Activated naive CD8-positive, alpha-beta T cell (primary cell): ENCODE results near the gene GIPC2.
"Not testable (repeated sequence)": the region's sequence is repeated elsewhere in the genome, so short reads cannot be mapped to it uniquely, and the experiment has no call there.

ENCODE experiments used
- H3K27ac Mint-ChIP-seq: one replicate; pipeline ENCODE4 v1.8.0; 2021; ENCODE audit warnings: mixed read lengths
- H3K27me3 Mint-ChIP-seq: one replicate; pipeline ENCODE4 v1.8.0; 2021; ENCODE audit warnings: mixed read lengths
- H3K36me3 Mint-ChIP-seq: one replicate; pipeline ENCODE4 v1.8.0; 2021; ENCODE audit warnings: mixed read lengths
- H3K4me1 Mint-ChIP-seq: one replicate; pipeline ENCODE4 v1.8.0; 2021; ENCODE audit warnings: low read depth, mixed read lengths
- H3K4me3 Mint-ChIP-seq: one replicate; pipeline ENCODE4 v1.8.0; 2021; ENCODE audit warnings: mild to moderate bottlenecking, mixed read lengths
- H3K9me3 Mint-ChIP-seq: one replicate; pipeline ENCODE4 v1.8.0; 2021; ENCODE audit warnings: low read depth, mixed read lengths

GIPC2 gene

DNA sequence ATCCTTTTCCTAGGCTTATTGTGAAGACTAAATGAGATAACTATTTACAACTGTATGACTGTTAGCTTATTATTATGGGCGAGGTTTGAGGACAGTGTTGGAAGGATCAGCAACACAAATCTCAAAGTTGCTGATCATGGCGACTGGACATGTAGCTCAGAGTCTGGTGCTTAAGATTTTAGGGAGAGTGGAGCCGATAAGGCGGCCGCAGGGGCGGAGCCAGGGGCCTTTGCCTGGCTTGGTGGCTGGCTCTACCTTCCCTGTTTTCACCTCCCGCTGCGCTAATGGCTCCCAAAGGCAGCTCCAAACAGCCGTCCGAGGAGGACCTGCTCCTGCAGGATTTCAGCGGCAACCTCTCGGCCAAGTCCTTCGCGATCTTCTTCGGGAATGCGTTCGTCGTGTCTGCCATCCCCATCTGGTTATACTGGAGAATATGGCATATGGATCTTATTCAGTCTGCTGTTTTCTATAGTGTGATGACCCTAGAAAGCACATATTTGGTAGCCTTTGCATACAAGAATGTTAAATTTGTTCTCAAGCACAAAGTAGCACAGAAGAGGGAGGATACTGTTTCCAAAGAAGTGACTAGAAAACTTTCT is 45.5 kb downstream of the GIPC2 start:
- H3K27ac Mint-ChIP-seq = no peak overlapping the region
- no peak overlapping the region for H3K4me3 Mint-ChIP-seq
- H3K4me1 Mint-ChIP-seq = no peaks in the 10 kb centered on the region
- H3K27me3 Mint-ChIP-seq = peaks cover 1% of the 10 kb centered on the region
- peaks cover 6% of the 10 kb centered on the region for H3K36me3 Mint-ChIP-seq
- H3K9me3 Mint-ChIP-seq = peaks cover 4% of the 10 kb centered on the region

DNA sequence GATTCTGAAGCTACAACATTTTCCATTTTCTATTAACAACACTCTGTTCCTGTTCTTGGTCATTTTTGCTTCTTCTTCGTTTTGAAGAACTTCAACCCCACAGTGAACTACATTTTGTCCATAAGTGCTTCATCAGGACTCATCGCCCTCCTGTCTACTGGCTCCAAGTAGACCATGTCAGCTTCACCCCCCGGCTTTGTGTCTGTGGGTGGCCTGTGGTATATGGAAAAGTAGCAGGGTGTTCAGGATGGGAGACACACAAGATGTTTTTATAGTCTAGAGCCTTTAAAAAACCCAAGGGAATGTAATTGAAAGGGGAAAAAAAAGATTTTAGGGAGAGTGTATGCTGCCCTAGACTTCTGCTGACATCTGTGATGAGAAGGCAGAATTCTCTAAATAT is 46.1 kb downstream of the GIPC2 start:
- H3K4me1 Mint-ChIP-seq = no peaks in the 10 kb centered on the region
- no peaks in the 10 kb centered on the region for H3K36me3 Mint-ChIP-seq
- H3K9me3 Mint-ChIP-seq = peaks cover under 1% of the 10 kb centered on the region
- H3K27ac Mint-ChIP-seq = no peak overlapping the region
- no peak overlapping the region for H3K4me3 Mint-ChIP-seq
- peaks cover 1% of the 10 kb centered on the region for H3K27me3 Mint-ChIP-seq

DNA sequence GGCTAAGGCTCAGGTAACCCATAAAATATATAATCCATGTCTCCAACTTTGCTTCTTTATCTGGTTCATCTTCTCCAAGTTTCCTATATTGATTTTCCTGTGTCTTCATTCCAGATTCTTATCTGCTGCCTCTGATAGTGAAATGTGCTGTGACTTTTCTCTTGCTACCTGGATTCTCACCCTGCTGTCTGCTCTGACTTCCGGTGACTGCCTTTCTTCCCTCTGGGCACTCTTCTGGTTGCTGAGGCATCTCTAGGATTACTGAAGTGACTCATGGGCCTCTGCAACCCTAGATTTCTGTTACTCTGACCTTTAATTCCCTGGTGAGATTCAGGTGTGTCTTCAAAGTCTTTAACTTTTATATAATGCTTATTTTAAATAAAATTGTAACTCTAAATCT is 46.9 kb downstream of the GIPC2 start:
- H3K27me3 Mint-ChIP-seq = peaks cover 1% of the 10 kb centered on the region
- no peaks in the 10 kb centered on the region for H3K9me3 Mint-ChIP-seq
- H3K27ac Mint-ChIP-seq = no peak overlapping the region
- H3K36me3 Mint-ChIP-seq = no peaks in the 10 kb centered on the region
- H3K4me1 Mint-ChIP-seq = no peaks in the 10 kb centered on the region
- H3K4me3 Mint-ChIP-seq = no peak overlapping the region

DNA sequence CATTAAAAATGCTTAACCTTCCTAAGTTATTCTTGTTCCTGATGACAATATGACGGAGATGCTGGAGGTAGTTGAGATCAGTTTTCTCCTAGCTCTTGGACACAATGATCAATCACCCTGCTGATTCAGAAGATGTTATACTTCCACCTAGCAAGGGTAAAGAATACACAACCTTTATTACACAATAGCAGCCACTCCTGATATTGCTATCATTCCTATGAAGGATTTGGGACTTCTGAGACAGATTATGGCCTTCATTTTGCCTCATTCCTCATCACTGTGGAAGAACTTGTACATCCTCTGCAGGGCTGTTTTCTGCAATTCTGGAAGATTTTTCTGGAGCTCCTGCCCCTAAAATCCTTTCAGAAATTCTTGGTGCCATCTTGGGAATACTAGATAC is 47.8 kb downstream of the GIPC2 start:
- Mint-ChIP-seq H3K36me3 (no peaks in the 10 kb centered on the region), H3K9me3 (no peaks in the 10 kb centered on the region)

DNA sequence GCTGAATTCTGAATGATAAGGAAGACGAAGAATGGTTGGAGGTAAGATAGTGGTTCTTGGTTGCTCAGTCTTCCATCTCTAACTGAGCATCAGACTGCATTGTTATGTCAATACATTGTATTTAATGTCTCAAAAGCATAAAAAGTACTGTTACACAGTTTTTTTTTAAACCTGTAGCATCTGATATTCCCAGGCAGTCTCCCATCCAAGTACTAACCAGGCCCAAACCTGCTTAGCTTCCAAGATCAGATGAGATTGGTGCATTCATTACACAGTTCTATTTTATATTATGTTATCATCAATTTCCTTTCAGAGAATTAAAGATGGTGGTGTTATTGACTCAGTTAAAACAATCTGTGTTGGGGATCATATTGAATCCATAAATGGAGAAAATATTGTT is 48.9 kb downstream of the GIPC2 start:
- no peaks in the 10 kb centered on the region for H3K4me1 Mint-ChIP-seq
- H3K36me3 Mint-ChIP-seq = no peaks in the 10 kb centered on the region
- H3K9me3 Mint-ChIP-seq = no peaks in the 10 kb centered on the region
- no peak overlapping the region for H3K27ac Mint-ChIP-seq
- H3K27me3 Mint-ChIP-seq = peaks cover 1% of the 10 kb centered on the region
- no peak overlapping the region for H3K4me3 Mint-ChIP-seq

More for the DNA sequence above, 47.8 kb downstream of the GIPC2 start:
- H3K27ac Mint-ChIP-seq = no peak overlapping the region
- H3K27me3 Mint-ChIP-seq = peaks cover 1% of the 10 kb centered on the region
- H3K4me1 Mint-ChIP-seq = no peaks in the 10 kb centered on the region
- no peak overlapping the region for H3K4me3 Mint-ChIP-seq

DNA sequence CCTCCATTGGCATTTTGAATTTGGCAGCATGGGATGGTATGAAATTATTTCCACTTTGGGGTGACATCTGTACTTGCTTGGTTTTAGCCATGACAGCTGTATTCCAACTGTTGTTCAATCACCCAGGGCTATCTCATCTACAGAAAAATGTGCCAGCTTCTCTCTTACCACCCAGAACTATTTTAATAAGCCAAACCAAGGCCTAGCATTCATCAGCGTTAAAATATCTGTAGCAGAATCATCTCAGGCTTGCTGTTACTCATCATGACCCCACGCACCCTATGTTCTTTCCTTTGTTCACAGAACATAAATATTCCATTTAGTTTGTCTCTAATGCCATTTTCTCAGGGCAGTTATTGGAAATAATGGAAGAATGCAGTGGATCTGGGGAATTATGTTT is 49.8 kb downstream of the GIPC2 start:
- H3K27ac Mint-ChIP-seq = no peak overlapping the region
- no peaks in the 10 kb centered on the region for H3K4me1 Mint-ChIP-seq
- no peaks in the 10 kb centered on the region for H3K36me3 Mint-ChIP-seq
- H3K9me3 Mint-ChIP-seq = no peaks in the 10 kb centered on the region
- H3K27me3 Mint-ChIP-seq = peaks cover 1% of the 10 kb centered on the region
- no peak overlapping the region for H3K4me3 Mint-ChIP-seq

DNA sequence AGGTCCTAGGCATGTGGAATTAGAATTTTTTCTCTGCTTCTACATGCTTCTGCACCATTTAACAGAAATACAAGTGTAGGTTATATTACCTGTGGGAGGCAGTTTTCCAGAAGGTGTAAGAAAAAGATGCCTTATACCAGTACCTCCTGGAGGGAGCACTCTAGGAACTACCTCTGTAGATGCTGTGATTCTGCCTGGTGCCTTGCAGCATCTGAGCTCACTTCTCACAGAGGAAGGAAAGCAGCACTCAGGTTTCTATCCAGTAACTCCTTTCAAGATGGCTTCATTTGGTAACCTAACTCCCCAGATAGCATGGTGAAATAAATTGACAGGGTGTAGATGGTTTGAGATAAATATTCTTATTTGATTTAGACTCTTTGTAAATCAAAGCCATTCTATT is 50.3 kb downstream of the GIPC2 start:
- H3K27ac Mint-ChIP-seq = no peak overlapping the region
- peaks cover under 1% of the 10 kb centered on the region for H3K27me3 Mint-ChIP-seq
- H3K4me3 Mint-ChIP-seq = no peak overlapping the region
- H3K4me1 Mint-ChIP-seq = no peaks in the 10 kb centered on the region
- H3K9me3 Mint-ChIP-seq = no peaks in the 10 kb centered on the region
- no peaks in the 10 kb centered on the region for H3K36me3 Mint-ChIP-seq

DNA sequence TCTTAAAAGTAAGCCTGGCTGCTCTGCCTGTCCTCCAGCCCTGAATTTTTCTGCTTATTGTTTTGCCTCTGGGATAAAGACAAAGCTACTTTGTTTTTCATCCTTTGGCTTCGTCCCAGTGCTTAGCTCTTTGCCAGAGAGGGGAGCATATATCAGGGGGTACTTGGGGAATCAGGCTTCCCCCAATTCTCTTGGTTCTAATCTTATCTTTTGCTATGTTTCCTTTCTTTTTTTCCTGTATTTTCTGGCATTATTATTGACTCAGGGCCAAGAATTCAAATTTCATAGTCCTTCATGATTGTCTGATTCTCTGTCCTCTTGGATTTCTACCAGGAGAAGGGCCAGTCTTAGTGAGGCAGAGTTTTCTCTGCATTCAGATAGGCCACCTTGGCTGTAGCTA is 51.2 kb downstream of the GIPC2 start:
- Mint-ChIP-seq H3K36me3 (no peaks in the 10 kb centered on the region), H3K4me3 (no peak overlapping the region), H3K27me3 (no peaks in the 10 kb centered on the region), H3K27ac (no peak overlapping the region), H3K4me1 (no peaks in the 10 kb centered on the region), H3K9me3 (no peaks in the 10 kb centered on the region)

DNA sequence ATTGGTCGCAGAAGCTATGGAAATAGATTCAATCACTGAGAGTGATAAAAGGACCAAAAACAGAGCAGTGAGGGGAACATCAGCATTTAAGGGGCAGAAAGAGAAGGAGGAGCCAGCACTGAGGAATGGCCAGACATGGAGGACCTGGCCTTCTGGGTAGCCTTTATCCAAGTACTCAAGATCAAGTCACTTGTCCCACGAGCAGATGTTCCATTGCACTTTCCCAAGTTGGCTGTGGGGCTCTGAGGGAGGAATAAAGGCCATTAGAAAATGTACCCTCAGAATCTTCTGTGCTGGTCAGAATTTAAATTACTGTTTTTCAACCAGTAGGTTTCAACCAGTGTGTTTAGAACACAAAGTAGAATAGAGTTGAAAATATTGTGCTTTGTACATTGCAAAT is 55.3 kb downstream of the GIPC2 start:
- Mint-ChIP-seq H3K9me3 (no peaks in the 10 kb centered on the region), H3K4me1 (no peaks in the 10 kb centered on the region), H3K27ac (no peak overlapping the region), H3K4me3 (no peak overlapping the region), H3K36me3 (no peaks in the 10 kb centered on the region), H3K27me3 (no peaks in the 10 kb centered on the region)

DNA sequence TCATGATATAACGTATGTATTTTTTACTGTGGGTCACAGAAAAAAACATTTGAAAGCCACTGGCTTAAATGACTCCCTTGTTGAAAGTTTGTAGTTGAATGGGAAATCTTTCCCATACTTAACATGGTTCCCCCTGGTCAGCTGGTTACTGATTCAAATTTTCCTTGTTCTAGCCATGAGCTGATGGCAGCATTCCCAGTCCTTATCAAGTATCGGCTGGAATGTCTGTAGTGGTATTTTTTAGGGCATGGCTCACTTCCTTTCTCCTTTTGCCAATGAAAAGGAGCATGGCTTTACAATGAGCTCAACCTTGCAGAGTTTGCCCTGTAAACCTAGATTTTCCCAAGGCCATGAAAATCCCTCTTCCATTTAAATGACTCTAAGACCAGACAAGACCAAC is 55.7 kb downstream of the GIPC2 start:
- Mint-ChIP-seq H3K4me3 (no peak overlapping the region), H3K9me3 (no peaks in the 10 kb centered on the region), H3K27ac (no peak overlapping the region), H3K36me3 (no peaks in the 10 kb centered on the region), H3K4me1 (no peaks in the 10 kb centered on the region), H3K27me3 (no peaks in the 10 kb centered on the region)

DNA sequence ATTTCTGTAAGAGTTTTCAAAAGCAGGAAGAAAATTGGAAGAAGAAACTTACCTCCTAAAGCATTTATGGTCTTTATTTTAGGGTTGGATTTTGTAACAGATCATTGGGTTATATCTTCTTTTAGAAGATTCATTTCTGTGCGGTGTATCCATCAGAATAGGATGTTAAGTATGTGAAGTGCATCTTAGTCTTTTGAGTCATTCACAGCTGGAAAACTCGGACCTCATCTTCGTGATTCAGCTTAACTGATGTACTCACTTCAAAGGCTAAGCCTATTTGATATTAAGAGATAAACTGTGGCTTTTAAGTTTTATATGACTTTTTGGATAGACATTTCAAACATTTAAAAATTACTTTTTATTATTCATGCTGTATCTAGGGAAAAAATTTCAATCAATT is 56.3 kb downstream of the GIPC2 start:
- H3K36me3 Mint-ChIP-seq = no peaks in the 10 kb centered on the region
- no peak overlapping the region for H3K27ac Mint-ChIP-seq
- H3K9me3 Mint-ChIP-seq = no peaks in the 10 kb centered on the region
- no peaks in the 10 kb centered on the region for H3K4me1 Mint-ChIP-seq
- no peak overlapping the region for H3K4me3 Mint-ChIP-seq
- H3K27me3 Mint-ChIP-seq = no peaks in the 10 kb centered on the region

DNA sequence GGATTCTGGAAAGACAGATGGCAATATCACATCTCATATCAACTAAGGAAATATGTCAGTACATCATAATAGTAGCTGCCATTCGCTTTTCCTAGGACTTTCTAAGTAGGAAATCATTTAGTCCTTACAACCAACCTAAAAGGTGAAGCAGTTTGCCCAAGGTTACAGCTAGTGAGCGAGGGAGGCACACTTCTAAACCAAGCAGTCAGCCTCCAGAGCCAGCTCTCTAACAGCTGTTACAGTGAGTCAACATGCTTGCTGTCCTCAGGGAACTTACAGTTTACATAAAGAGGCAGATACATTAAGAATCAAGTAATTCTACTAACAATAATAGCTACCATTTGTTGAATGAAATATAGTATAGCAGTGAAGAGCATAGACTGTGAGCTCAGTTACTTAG is 57.1 kb downstream of the GIPC2 start:
- no peak overlapping the region for H3K27ac Mint-ChIP-seq
- no peak overlapping the region for H3K4me3 Mint-ChIP-seq
- no peaks in the 10 kb centered on the region for H3K4me1 Mint-ChIP-seq
- no peaks in the 10 kb centered on the region for H3K36me3 Mint-ChIP-seq
- no peaks in the 10 kb centered on the region for H3K9me3 Mint-ChIP-seq
- H3K27me3 Mint-ChIP-seq = no peaks in the 10 kb centered on the region

DNA sequence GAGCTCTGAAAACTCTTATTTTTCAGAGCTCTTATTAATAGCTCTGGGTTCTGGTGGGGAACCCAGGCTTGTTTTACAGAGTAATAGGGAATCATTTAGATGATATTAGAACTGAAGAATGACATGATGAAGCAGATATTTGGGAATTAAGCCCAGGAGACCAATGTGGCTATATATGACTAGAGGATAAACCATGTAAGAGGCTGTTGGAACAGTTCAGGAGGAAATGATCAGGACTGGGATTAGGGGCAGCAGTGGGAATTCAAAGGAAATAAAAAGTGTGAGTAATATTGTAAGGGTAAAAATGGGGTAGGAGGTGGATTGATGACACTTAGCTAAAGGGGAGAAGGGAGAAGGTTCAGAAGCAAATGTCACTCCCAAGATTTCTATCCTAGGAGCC is 58.6 kb downstream of the GIPC2 start:
- no peak overlapping the region for H3K27ac Mint-ChIP-seq
- H3K36me3 Mint-ChIP-seq = no peaks in the 10 kb centered on the region
- H3K4me1 Mint-ChIP-seq = no peaks in the 10 kb centered on the region
- no peaks in the 10 kb centered on the region for H3K27me3 Mint-ChIP-seq
- no peaks in the 10 kb centered on the region for H3K9me3 Mint-ChIP-seq
- no peak overlapping the region for H3K4me3 Mint-ChIP-seq

DNA sequence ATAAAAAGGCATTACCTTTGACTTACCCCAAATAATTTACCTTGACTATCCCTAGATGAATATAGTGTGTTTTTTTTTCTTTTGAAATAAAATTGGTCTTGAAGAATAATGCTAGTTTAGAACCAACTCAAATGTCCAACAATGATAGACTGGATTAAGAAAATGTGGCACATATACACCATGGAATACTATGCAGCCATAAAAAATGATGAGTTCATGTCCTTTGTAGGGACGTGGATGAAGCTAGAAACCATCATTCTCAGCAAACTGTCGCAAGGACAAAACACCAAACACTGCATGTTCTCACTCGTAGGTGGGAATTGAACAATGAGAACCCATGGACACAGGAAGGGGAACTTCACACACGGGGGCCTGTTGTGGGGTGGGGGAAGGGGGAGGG is 63.9 kb downstream of the GIPC2 start:
- not testable (repeated sequence) for H3K27me3 Mint-ChIP-seq, H3K36me3 Mint-ChIP-seq, H3K9me3 Mint-ChIP-seq

DNA sequence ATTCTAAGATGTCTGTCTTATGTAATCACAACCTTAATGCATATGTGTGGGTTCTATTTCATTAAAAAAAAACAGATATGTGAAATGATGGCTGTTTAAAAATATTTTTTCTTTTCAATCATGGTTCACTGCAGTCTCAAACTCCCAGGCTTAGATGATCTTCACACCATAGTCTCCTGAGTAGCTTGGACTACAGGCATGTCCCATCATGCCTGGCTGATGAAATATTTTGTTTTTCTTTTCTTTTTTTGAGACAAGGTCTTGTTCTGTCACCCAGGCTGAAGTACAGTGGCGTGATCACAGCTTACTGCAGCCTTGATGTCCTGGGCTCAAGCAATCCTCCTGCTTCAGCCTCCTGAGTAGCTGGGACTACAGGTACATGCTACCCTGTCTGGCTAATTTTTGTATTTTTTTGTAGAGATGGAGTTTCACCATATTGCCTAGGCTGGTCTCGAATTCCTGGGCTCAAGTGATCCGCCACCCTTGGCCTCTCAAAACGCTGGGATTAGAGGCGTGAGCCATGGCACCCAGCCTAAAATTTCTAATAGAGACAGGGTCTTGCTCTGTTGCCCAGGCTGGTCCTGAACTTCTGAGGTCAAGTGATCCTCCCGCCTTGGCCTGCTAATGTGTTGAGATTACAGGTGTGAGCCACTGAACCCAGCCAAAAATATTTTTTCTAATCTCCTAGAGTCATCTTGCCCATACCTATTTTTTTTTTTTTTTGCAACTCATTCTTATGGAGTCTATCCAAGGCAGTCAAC is 67.6 kb downstream of the GIPC2 start:
- Mint-ChIP-seq H3K36me3 (no peaks in the 10 kb centered on the region), H3K27me3 (no peaks in the 10 kb centered on the region), H3K4me3 (no peak overlapping the region), H3K27ac (no peak overlapping the region), H3K9me3 (no peaks in the 10 kb centered on the region), H3K4me1 (peaks cover 5% of the 10 kb centered on the region)

More for the DNA sequence above, 63.9 kb downstream of the GIPC2 start:
- H3K4me1 Mint-ChIP-seq, H3K27ac Mint-ChIP-seq, H3K4me3 Mint-ChIP-seq: not testable (repeated sequence)
